MCF 10A (cell line): ENCODE data around the gene MAPK13. TPM values are rescaled to one million over a fixed set of nuclear protein-coding genes. Genes with fewer than 3 reads are reported as not detected.

Source experiments
- BruUV-seq: library from RNA; stranded (reverse); fragments of 400-500 nt; replicated peaks from 2 replicates; lab custom pipeline; 2021; lab: Mats Ljungman, UMichigan
- CTCF ChIA-PET: fragments of 300-600 bp; sonication (Branson Sonifier 250); formaldehyde crosslinking; extraction: SDS; loops from one replicate; lab custom pipeline; 2021; ENCODE audit warnings: antibody characterized with exemption, inconsistent platforms; lab: Yijun Ruan, JAX
- POLR2A ChIA-PET: fragments of 300-600, 350-650 bp; sonication (Branson Sonifier 250); formaldehyde crosslinking; extraction: SDS; loops from one replicate; lab custom pipeline; 2020; ENCODE audit warnings: antibody characterized with exemption, inconsistent platforms; lab: Yijun Ruan, JAX
- DNase-seq: peaks from one replicate; pipeline ENCODE4 v3.0.0-alpha.2; 2018; ENCODE audit not compliant: unreplicated experiment
- H3K27ac Mint-ChIP-seq: one replicate; pipeline ENCODE4 v1.8.0; 2022; ENCODE audit warnings: mild to moderate bottlenecking, low read depth, mixed read lengths; ENCODE audit not compliant: unreplicated experiment
- H3K27me3 Mint-ChIP-seq: one replicate; pipeline ENCODE4 v1.8.0; 2022; ENCODE audit warnings: mixed read lengths; ENCODE audit not compliant: insufficient read depth, unreplicated experiment
- H3K36me3 Mint-ChIP-seq: one replicate; pipeline ENCODE4 v1.8.0; 2022; ENCODE audit warnings: mild to moderate bottlenecking, moderate library complexity, mixed read lengths; ENCODE audit not compliant: insufficient read depth, unreplicated experiment
- H3K4me1 Mint-ChIP-seq: one replicate; pipeline ENCODE4 v1.8.0; 2022; ENCODE audit warnings: mixed read lengths; ENCODE audit not compliant: insufficient read depth, unreplicated experiment
- H3K4me3 Mint-ChIP-seq: one replicate; pipeline ENCODE4 v1.8.0; 2022; ENCODE audit warnings: mild to moderate bottlenecking, moderate library complexity, mixed read lengths; ENCODE audit not compliant: unreplicated experiment
- H3K9me3 Mint-ChIP-seq: one replicate; pipeline ENCODE4 v1.8.0; 2022; ENCODE audit warnings: mixed read lengths; ENCODE audit not compliant: unreplicated experiment
- intact Hi-C: fragments of 100-400 bp; cut with micrococcal nuclease; formaldehyde crosslinking; loops from 2 replicates; pipeline ENCODE4 v1.14.1; 2022
- total RNA-seq: library from RNA; stranded (reverse); gene quantifications from 2 replicates; pipeline ENCODE4 v1.2.3, GENCODE V29; 2022
- TF ChIP-seq, protein P1 (sequence below): fragments of 200-600 bp; IDR thresholded peaks from one replicate; pipeline ENCODE4 v1.8.0; 2022; ENCODE audit warnings: antibody characterized with exemption, mild to moderate bottlenecking; ENCODE audit not compliant: unreplicated experiment

MAPK13 gene
- total RNA-seq, 1 experiment from 2014 or later, result 5.5 TPM

DNA sequence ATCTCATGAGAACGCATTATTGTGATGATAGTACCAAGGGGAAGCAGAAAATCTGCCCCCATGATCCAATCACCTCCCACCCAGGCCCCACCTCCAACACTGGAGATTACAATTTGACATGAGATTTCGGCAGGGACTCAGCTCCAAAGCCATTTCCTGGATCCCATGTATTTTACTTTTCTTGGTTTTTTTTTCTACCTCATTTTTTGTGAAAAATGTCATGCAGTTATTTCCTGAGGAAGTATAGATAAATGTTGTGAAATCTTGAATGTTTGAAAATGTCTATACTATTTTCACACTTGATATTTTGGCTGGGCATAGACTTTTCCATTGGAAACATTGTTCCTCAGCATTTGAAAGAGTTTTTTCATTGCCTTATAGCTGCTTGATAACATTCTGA lies 57.1 kb downstream of the MAPK13 start:
- Mint-ChIP-seq H3K27me3 (peaks cover 6% of the 10 kb centered on the region), H3K27ac (no peak overlapping the region), H3K4me3 (no peak overlapping the region), H3K36me3 (no peaks in the 10 kb centered on the region), H3K9me3 (no peaks in the 10 kb centered on the region), H3K4me1 (no peaks in the 10 kb centered on the region)
- intact Hi-C loops, result no loop called here
- POLR2A ChIA-PET, result interaction anchor here (0.6 kb wide), 1 partner anchor 131 kb away, joined by 3 read pairs; no protein-coding TSS in a partner anchor
- BruUV-seq, result no TSS peak
- TF ChIP-seq, protein P1, sequence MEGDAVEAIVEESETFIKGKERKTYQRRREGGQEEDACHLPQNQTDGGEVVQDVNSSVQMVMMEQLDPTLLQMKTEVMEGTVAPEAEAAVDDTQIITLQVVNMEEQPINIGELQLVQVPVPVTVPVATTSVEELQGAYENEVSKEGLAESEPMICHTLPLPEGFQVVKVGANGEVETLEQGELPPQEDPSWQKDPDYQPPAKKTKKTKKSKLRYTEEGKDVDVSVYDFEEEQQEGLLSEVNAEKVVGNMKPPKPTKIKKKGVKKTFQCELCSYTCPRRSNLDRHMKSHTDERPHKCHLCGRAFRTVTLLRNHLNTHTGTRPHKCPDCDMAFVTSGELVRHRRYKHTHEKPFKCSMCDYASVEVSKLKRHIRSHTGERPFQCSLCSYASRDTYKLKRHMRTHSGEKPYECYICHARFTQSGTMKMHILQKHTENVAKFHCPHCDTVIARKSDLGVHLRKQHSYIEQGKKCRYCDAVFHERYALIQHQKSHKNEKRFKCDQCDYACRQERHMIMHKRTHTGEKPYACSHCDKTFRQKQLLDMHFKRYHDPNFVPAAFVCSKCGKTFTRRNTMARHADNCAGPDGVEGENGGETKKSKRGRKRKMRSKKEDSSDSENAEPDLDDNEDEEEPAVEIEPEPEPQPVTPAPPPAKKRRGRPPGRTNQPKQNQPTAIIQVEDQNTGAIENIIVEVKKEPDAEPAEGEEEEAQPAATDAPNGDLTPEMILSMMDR, result no peak
- CTCF ChIA-PET, result no interaction called here
- no peak for DNase-seq

Other genes starting within 250 kb of the MAPK13 start
- 80.7 and 83.9 TPM in 2 replicates for gene SRPK1, start 209.4 kb upstream of the MAPK13 start, total RNA-seq
- gene SLC26A8, start 105.9 kb upstream of the MAPK13 start, total RNA-seq, result not detected in 2 replicates
- gene MAPK14, start 102.7 kb upstream of the MAPK13 start, total RNA-seq, result 42.9 and 46.2 TPM in 2 replicates
- 19.4 and 21.1 TPM in 2 replicates for gene BRPF3, start 66.2 kb downstream of the MAPK13 start, total RNA-seq
- 0.27 TPM in 1 of 2 replicates, not detected in the other for gene PNPLA1, start 139.5 kb downstream of the MAPK13 start, total RNA-seq
- not detected in 2 replicates for gene BNIP5, start 206.4 kb downstream of the MAPK13 start, total RNA-seq